Skin epidermis (tissue), 12 donors: Measurements from ENCODE around the gene OR5H15.
"Not testable (repeated sequence)": the region's sequence is repeated elsewhere in the genome, so short reads cannot be mapped to it uniquely, and the experiment has no call there.

Experiments
- H3K27ac ChIP-seq, 21 experiments: fragments of 200-600 bp; sonication (generic) in 11 of 21; one replicate each; pipeline ENCODE4 v1.5.0; 2020; ENCODE audit warnings: mild to moderate bottlenecking in 3 of 21, inconsistent platforms in 2 of 21, moderate library complexity in 2 of 21
- H3K4me3 ChIP-seq, 7 experiments: fragments of 200-600 bp; sonication (generic) in 2 of 7; one replicate each; pipeline ENCODE4 v1.5.0; 2020; ENCODE audit warnings: inconsistent platforms in 2 of 7, mild to moderate bottlenecking in 2 of 7, moderate library complexity in 1 of 7

OR5H15 gene

GRCh38 chr3:98166396-98166795, at the start of gene OR5H15:
TSS of gene OR5H15 (plus strand) at chr3:98166696. CDS start at chr3:98168700, 2,004 bp downstream.
- Histone ChIP-seq H3K4me3 (no peak within 1 kb of the TSS), H3K27ac (no peak within 1 kb of the TSS)

- H3K27ac ChIP-seq: no peak within 1 kb of the TSS
- no peak within 1 kb of the TSS for H3K4me3 ChIP-seq
Measured at GRCh38 chr3:98130421-98130820, 36.1 kb upstream of the OR5H15 start, which contains the start of gene OR5H1. TSS of gene OR5H1 (plus strand) at chr3:98130721. CDS start at chr3:98132698, 1,977 bp downstream.

- no peak overlapping the region for H3K27ac ChIP-seq
- no peak overlapping the region for H3K4me3 ChIP-seq
Measured at GRCh38 chr3:98136631-98137030, 29.9 kb upstream of the OR5H15 start.

GRCh38 chr3:98137826-98138557, 28.5 kb upstream of the OR5H15 start:
- H3K27ac ChIP-seq, H3K4me3 ChIP-seq: not testable (repeated sequence)

- no peak overlapping the region for H3K27ac ChIP-seq
Measured at GRCh38 chr3:98140531-98140930, 26.0 kb upstream of the OR5H15 start.

GRCh38 chr3:98147179-98147578, 19.3 kb upstream of the OR5H15 start, which contains the start of gene OR5H14:
TSS of gene OR5H14 (plus strand) at chr3:98147479. CDS start at chr3:98149386, 1,907 bp downstream.
- Histone ChIP-seq H3K4me3 (no peak within 1 kb of the TSS), H3K27ac (no peak within 1 kb of the TSS)

More at GRCh38 chr3:98140531-98140930, 26.0 kb upstream of the OR5H15 start:
- H3K4me3 ChIP-seq: no peak overlapping the region

GRCh38 chr3:98148751-98149150, 17.7 kb upstream of the OR5H15 start:
- H3K27ac ChIP-seq: no peak overlapping the region
- no peak overlapping the region for H3K4me3 ChIP-seq

GRCh38 chr3:98149456-98149855, 17.0 kb upstream of the OR5H15 start:
- H3K27ac ChIP-seq, H3K4me3 ChIP-seq: not testable (repeated sequence)

GRCh38 chr3:98151241-98151640, 15.3 kb upstream of the OR5H15 start:
- Histone ChIP-seq H3K4me3 (no peak overlapping the region), H3K27ac (no peak overlapping the region)

GRCh38 chr3:98171071-98171470, 4.6 kb downstream of the OR5H15 start:
- Histone ChIP-seq H3K4me3 (no peak overlapping the region), H3K27ac (no peak overlapping the region)

- no peak overlapping the region for H3K4me3 ChIP-seq
- H3K27ac ChIP-seq: no peak overlapping the region
Measured at GRCh38 chr3:98172621-98173020, 6.1 kb downstream of the OR5H15 start.

- Histone ChIP-seq H3K27ac (no peak overlapping the region), H3K4me3 (no peak overlapping the region)
Measured at GRCh38 chr3:98180319-98180890, 13.9 kb downstream of the OR5H15 start.

- Histone ChIP-seq H3K27ac (no peak overlapping the region), H3K4me3 (no peak overlapping the region)
Measured at GRCh38 chr3:98182196-98182595, 15.7 kb downstream of the OR5H15 start.

GRCh38 chr3:98185180-98185579, 18.7 kb downstream of the OR5H15 start:
- Histone ChIP-seq H3K27ac (no peak overlapping the region), H3K4me3 (no peak overlapping the region)

- H3K4me3 ChIP-seq: no peak overlapping the region
- no peak overlapping the region for H3K27ac ChIP-seq
Measured at GRCh38 chr3:98188545-98188944, 22.0 kb downstream of the OR5H15 start.

- H3K4me3 ChIP-seq, H3K27ac ChIP-seq: not testable (repeated sequence)
Measured at GRCh38 chr3:98190911-98191310, 24.4 kb downstream of the OR5H15 start.

- H3K27ac ChIP-seq, H3K4me3 ChIP-seq: not testable (repeated sequence)
Measured at GRCh38 chr3:98196293-98196692, 29.8 kb downstream of the OR5H15 start.

- no peak overlapping the region for H3K4me3 ChIP-seq
- H3K27ac ChIP-seq: no peak overlapping the region
Measured at GRCh38 chr3:98199020-98199419, 32.5 kb downstream of the OR5H15 start.

GRCh38 chr3:98209244-98209643, 42.7 kb downstream of the OR5H15 start:
- H3K4me3 ChIP-seq: no peak overlapping the region

GRCh38 chr3:98213276-98213675, 46.8 kb downstream of the OR5H15 start:
- no peak overlapping the region for H3K4me3 ChIP-seq
- no peak overlapping the region for H3K27ac ChIP-seq

More at GRCh38 chr3:98209244-98209643, 42.7 kb downstream of the OR5H15 start:
- H3K27ac ChIP-seq: no peak overlapping the region

GRCh38 chr3:98215051-98215450, 48.6 kb downstream of the OR5H15 start:
- Histone ChIP-seq H3K4me3 (no peak overlapping the region), H3K27ac (no peak overlapping the region)
